AG10803 (cell line): ENCODE results near the gene MYB.
A peak's percentile ranks its signal among the peaks of the same experiment; 100 is the strongest.
"Not testable (repeated sequence)": the region's sequence is repeated elsewhere in the genome, so short reads cannot be mapped to it uniquely, and the experiment has no call there.

Source experiments
- DNase-seq: peaks from one replicate; pipeline ENCODE4 v3.0.0; 2010; ENCODE audit warnings: low read depth
- H3K4me3 ChIP-seq: 2 replicates; pipeline ENCODE4 v1.5.1; 2011; ENCODE audit warnings: mild to moderate bottlenecking, low read length, control low read depth
- TF ChIP-seq, protein P1 (sequence below): conservative IDR thresholded peaks from 2 replicates; pipeline ENCODE4 v1.5.1; 2011; ENCODE audit warnings: mild to moderate bottlenecking, low read length, control low read depth, inconsistent platforms

MYB gene

GRCh38 chr6:135180542-135181332 is at the start of gene MYB:
Gene MYB, plus strand, starts transcription at chr6:135181308. Its CDS starts 206 bp downstream, at chr6:135181514.
- H3K4me3 ChIP-seq = peak within 1 kb of the TSS; percentile 60
- TF ChIP-seq, protein P1, sequence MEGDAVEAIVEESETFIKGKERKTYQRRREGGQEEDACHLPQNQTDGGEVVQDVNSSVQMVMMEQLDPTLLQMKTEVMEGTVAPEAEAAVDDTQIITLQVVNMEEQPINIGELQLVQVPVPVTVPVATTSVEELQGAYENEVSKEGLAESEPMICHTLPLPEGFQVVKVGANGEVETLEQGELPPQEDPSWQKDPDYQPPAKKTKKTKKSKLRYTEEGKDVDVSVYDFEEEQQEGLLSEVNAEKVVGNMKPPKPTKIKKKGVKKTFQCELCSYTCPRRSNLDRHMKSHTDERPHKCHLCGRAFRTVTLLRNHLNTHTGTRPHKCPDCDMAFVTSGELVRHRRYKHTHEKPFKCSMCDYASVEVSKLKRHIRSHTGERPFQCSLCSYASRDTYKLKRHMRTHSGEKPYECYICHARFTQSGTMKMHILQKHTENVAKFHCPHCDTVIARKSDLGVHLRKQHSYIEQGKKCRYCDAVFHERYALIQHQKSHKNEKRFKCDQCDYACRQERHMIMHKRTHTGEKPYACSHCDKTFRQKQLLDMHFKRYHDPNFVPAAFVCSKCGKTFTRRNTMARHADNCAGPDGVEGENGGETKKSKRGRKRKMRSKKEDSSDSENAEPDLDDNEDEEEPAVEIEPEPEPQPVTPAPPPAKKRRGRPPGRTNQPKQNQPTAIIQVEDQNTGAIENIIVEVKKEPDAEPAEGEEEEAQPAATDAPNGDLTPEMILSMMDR = no peak

GRCh38 chr6:135132776-135133175 is 48.3 kb upstream of the MYB start:
- no peak overlapping the region for H3K4me3 ChIP-seq
- DNase-seq = no peak
- TF ChIP-seq, protein P1 = no peak

More at GRCh38 chr6:135180542-135181332, at the start of gene MYB:
- DNase-seq = peak; percentile 25

GRCh38 chr6:135135835-135136234 is 45.3 kb upstream of the MYB start:
- TF ChIP-seq, protein P1 = no peak
- H3K4me3 ChIP-seq = no peak overlapping the region
- no peak for DNase-seq

GRCh38 chr6:135137826-135138225 is 43.3 kb upstream of the MYB start:
- H3K4me3 ChIP-seq = no peak overlapping the region
- TF ChIP-seq, protein P1 = no peak
- DNase-seq = no peak

GRCh38 chr6:135141182-135141581 is 39.9 kb upstream of the MYB start:
- TF ChIP-seq, protein P1 = no peak
- no peak for DNase-seq
- no peak overlapping the region for H3K4me3 ChIP-seq

GRCh38 chr6:135141728-135142127 is 39.4 kb upstream of the MYB start:
- no peak for DNase-seq
- H3K4me3 ChIP-seq = no peak overlapping the region
- TF ChIP-seq, protein P1 = no peak

DNA sequence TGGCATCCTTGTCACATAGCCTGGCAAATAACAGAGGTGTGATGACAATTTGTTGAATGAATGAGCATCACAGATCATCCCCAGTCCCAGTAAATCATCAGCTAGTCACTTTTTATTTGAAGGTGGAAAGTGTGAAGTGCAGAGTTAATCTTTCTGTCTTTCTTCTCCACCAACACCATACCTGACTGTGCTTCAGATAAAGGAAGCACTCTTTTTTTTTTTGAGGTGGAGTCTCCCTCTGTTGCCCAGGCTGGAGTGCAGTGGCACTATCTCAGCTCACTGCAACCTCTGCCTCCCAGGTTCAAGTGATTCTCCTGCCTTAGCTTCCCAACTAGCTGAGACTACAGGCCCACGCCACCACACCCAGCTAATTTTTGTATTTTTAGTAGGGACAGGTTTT is 38.9 kb upstream of the MYB start:
- not testable (repeated sequence) for DNase-seq, H3K4me3 ChIP-seq
